Measurements from ENCODE around the gene LMX1B.

LMX1B gene

DNA sequence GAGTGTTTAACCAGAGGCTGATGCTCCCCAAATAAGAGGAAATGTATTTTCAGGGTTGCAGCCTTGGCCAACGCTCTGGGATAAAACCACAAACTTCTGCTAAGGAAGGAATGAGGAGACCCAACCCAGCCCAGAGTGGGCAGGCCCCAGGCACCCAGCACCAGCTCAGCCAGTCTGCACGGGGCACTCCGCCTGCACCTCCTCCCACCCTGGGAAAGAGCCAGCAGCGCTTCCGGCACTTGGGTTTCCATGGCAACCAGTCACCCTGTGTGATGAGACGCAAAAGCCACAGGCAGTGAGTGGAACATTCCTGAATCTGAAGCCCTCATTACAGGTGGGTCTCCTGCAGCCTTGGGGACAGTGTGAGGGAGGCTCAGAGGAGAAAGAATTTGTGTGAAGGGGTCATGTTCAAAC is 105.9 kb downstream of the LMX1B start (continued):
- no peak for TF ChIP-seq ZNF280D (tag by site-specific recombination; IDR thresholded peaks at IDR 0.05)
- TF ChIP-seq SP2 (tag by site-specific recombination; IDR thresholded peaks at IDR 0.05): peak; percentile 40
- TF ChIP-seq, protein P1, sequence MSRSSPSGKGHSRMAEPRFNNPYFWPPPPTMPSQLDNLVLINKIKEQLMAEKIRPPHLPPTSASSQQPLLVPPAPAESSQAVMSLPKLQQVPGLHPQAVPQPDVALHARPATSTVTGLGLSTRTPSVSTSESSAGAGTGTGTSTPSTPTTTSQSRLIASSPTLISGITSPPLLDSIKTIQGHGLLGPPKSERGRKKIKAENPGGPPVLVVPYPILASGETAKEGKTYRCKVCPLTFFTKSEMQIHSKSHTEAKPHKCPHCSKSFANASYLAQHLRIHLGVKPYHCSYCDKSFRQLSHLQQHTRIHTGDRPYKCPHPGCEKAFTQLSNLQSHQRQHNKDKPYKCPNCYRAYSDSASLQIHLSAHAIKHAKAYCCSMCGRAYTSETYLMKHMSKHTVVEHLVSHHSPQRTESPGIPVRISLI (tag by site-specific recombination; IDR thresholded peaks at IDR 0.05): no peak
- no peak for TF ChIP-seq ZNF521 (tag by site-specific recombination; IDR thresholded peaks at IDR 0.05)
- TF ChIP-seq ZNF658 (tag by site-specific recombination; IDR thresholded peaks at IDR 0.05): no peak
- no peak for TF ChIP-seq ZNF155 (tag by site-specific recombination; IDR thresholded peaks at IDR 0.05)
- TF ChIP-seq ZNF398 (tag by site-specific recombination; IDR thresholded peaks at IDR 0.05): no peak
- no peak for TF ChIP-seq INSM2 (tag by site-specific recombination; IDR thresholded peaks at IDR 0.05)
- TF ChIP-seq SCRT1 (tag by site-specific recombination; IDR thresholded peaks at IDR 0.05; ENCODE audit: borderline replicate concordance): 0 out of 2 replicates have a peak, but pooled peaks have one; percentile 47
- TF ChIP-seq OSR2 (tag by site-specific recombination; IDR thresholded peaks at IDR 0.05): no peak
- no peak for TF ChIP-seq ZNF48 (tag by site-specific recombination; IDR thresholded peaks at IDR 0.05)
- TF ChIP-seq, protein P2, sequence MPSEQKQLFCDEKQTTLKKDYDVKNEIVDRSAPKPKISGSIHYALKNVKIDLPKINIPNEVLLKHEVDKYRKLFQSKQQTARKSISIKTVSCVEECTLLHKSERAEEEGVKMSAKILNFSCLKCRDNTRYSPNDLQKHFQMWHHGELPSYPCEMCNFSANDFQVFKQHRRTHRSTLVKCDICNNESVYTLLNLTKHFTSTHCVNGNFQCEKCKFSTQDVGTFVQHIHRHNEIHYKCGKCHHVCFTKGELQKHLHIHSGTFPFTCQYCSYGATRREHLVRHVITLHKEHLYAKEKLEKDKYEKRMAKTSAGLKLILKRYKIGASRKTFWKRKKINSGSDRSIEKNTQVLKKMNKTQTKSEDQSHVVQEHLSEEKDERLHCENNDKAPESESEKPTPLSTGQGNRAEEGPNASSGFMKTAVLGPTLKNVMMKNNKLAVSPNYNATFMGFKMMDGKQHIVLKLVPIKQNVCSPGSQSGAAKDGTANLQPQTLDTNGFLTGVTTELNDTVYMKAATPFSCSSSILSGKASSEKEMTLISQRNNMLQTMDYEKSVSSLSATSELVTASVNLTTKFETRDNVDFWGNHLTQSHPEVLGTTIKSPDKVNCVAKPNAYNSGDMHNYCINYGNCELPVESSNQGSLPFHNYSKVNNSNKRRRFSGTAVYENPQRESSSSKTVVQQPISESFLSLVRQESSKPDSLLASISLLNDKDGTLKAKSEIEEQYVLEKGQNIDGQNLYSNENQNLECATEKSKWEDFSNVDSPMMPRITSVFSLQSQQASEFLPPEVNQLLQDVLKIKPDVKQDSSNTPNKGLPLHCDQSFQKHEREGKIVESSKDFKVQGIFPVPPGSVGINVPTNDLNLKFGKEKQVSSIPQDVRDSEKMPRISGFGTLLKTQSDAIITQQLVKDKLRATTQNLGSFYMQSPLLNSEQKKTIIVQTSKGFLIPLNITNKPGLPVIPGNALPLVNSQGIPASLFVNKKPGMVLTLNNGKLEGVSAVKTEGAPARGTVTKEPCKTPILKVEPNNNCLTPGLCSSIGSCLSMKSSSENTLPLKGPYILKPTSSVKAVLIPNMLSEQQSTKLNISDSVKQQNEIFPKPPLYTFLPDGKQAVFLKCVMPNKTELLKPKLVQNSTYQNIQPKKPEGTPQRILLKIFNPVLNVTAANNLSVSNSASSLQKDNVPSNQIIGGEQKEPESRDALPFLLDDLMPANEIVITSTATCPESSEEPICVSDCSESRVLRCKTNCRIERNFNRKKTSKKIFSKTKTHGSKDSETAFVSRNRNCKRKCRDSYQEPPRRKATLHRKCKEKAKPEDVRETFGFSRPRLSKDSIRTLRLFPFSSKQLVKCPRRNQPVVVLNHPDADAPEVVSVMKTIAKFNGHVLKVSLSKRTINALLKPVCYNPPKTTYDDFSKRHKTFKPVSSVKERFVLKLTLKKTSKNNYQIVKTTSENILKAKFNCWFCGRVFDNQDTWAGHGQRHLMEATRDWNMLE (tag by site-specific recombination; conservative IDR thresholded peaks at IDR 0.05; ENCODE audit: low read depth): no peak
- no peak for TF ChIP-seq ZNF426 (tag by site-specific recombination; IDR thresholded peaks at IDR 0.05)
- no peak for TF ChIP-seq ZNF514 (tag by site-specific recombination; IDR thresholded peaks at IDR 0.05)
- TF ChIP-seq ZNF324 (tag by site-specific recombination; IDR thresholded peaks at IDR 0.05): no peak
- TF ChIP-seq, protein P3, sequence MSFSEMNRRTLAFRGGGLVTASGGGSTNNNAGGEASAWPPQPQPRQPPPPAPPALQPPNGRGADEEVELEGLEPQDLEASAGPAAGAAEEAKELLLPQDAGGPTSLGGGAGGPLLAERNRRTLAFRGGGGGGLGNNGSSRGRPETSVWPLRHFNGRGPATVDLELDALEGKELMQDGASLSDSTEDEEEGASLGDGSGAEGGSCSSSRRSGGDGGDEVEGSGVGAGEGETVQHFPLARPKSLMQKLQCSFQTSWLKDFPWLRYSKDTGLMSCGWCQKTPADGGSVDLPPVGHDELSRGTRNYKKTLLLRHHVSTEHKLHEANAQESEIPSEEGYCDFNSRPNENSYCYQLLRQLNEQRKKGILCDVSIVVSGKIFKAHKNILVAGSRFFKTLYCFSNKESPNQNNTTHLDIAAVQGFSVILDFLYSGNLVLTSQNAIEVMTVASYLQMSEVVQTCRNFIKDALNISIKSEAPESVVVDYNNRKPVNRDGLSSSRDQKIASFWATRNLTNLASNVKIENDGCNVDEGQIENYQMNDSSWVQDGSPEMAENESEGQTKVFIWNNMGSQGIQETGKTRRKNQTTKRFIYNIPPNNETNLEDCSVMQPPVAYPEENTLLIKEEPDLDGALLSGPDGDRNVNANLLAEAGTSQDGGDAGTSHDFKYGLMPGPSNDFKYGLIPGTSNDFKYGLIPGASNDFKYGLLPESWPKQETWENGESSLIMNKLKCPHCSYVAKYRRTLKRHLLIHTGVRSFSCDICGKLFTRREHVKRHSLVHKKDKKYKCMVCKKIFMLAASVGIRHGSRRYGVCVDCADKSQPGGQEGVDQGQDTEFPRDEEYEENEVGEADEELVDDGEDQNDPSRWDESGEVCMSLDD (tag by site-specific recombination; IDR thresholded peaks at IDR 0.05): no peak
- TF ChIP-seq SCRT2 (tag by site-specific recombination; IDR thresholded peaks at IDR 0.05): peak; percentile 29; the same call in 1 of the 2 replicates
- TF ChIP-seq ZXDB (tag by site-specific recombination; IDR thresholded peaks at IDR 0.05): no peak
- no peak for TF ChIP-seq ZNF473 (tag by site-specific recombination; IDR thresholded peaks at IDR 0.05)
- no peak for TF ChIP-seq ZNF37A (tag by site-specific recombination; IDR thresholded peaks at IDR 0.05)
- TF ChIP-seq ATF2 (tag by site-specific recombination; IDR thresholded peaks at IDR 0.05; ENCODE audit: low read depth): no peak

Measured in HEK293 (cell line).